HepG2 (cell line): ENCODE measurements around the gene PIWIL4. TPM values are rescaled to one million over a fixed set of nuclear protein-coding genes. Genes with fewer than 3 reads are reported as not detected.

Experiments used
- DR1 ChIP-seq: sonication (generic); formaldehyde crosslinking; IDR thresholded peaks from 2 replicates; pipeline ENCODE4 v1.8.0; 2021; ENCODE audit warnings: mild to moderate bottlenecking, missing genetic modification reagents, inconsistent platforms
- GPBP1L1 ChIP-seq: sonication (generic); formaldehyde crosslinking; IDR thresholded peaks from 2 replicates; pipeline ENCODE4 v1.5.0; 2020; ENCODE audit warnings: mild to moderate bottlenecking, missing genetic modification reagents
- HOXA3 ChIP-seq: sonication (generic); formaldehyde crosslinking; IDR thresholded peaks from 2 replicates; pipeline ENCODE4 v1.5.0; 2020; ENCODE audit warnings: missing genetic modification reagents
- KAT8 ChIP-seq: IDR thresholded peaks from 2 replicates; pipeline ENCODE4 v1.6.1; 2016; ENCODE audit warnings: missing genetic modification reagents, missing compliant biosample characterization
- MTERF4 ChIP-seq: sonication (generic); formaldehyde crosslinking; IDR thresholded peaks from 2 replicates; pipeline ENCODE4 v1.8.0; 2023; ENCODE audit warnings: mild to moderate bottlenecking, missing genetic modification reagents
- RBM39 ChIP-seq: fragments of 200-400 bp; formaldehyde crosslinking; IDR thresholded peaks from one replicate; pipeline ENCODE4 v1.6.1; 2018; ENCODE audit warnings: antibody characterized with exemption, mild to moderate bottlenecking, low read depth, low read length; ENCODE audit not compliant: poor library complexity, severe bottlenecking
- TAF1 ChIP-seq: sonication (generic); formaldehyde crosslinking; IDR thresholded peaks from 2 replicates; pipeline ENCODE4 v1.4.0; 2020; ENCODE audit warnings: missing genetic modification reagents
- TOPORS ChIP-seq: sonication (generic); formaldehyde crosslinking; IDR thresholded peaks from 2 replicates; pipeline ENCODE4 v1.8.0; 2023; ENCODE audit warnings: mild to moderate bottlenecking, missing genetic modification reagents
- ZFP91 ChIP-seq: sonication (generic); formaldehyde crosslinking; IDR thresholded peaks from 2 replicates; pipeline ENCODE4 v1.9.0; 2022; ENCODE audit warnings: missing genetic modification reagents, mild to moderate bottlenecking, borderline replicate concordance
- ZNF629 ChIP-seq: sonication (generic); formaldehyde crosslinking; conservative IDR thresholded peaks from 2 replicates; pipeline ENCODE4 v1.5.0; 2020; ENCODE audit warnings: missing genetic modification reagents
- ZNF780A ChIP-seq: sonication (generic); formaldehyde crosslinking; IDR thresholded peaks from 2 replicates; pipeline ENCODE4 v1.8.0; 2022; ENCODE audit warnings: mild to moderate bottlenecking, missing genetic modification reagents, moderate library complexity
- polyA plus RNA-seq, 8 experiments: library from polyadenylated mRNA; depleted of rRNA in 3 of 8; stranded (reverse) in 7 of 8; unstranded in 1 of 8; fragments of >200 nt; fragmentation: Illumina TruSeq in 4 of 8; extraction: Trizol in 4 of 8; gene quantifications; 2 replicates each; pipeline versions ENCODE4 v1.2.1 to v1.2.3, GENCODE V29; 2011 to 2016; ENCODE audit warnings: low read depth in 4 of 8, missing spikeins in 1 of 8, mixed read lengths in 1 of 8; ENCODE audit not compliant: insufficient read depth in 1 of 8
- total RNA-seq, 5 experiments: library from RNA; depleted of rRNA; stranded (reverse); fragments of >200 nt; fragmentation: Illumina TruSeq; extraction: Trizol; gene quantifications; 2 replicates each; pipeline ENCODE4 v1.2.3, GENCODE V29; 2016; ENCODE audit warnings: low read depth in 1 of 5
- TF ChIP-seq, protein P1 (sequence below): sonication (generic); formaldehyde crosslinking; IDR thresholded peaks from one replicate; pipeline ENCODE4 v1.5.1; 2020; ENCODE audit warnings: mild to moderate bottlenecking, missing genetic modification reagents; ENCODE audit errors: not compliant biosample characterization

Gene PIWIL4
- total and polyA plus RNA-seq, 2 of the 13 experiments (the other 11 are each of a cell fraction or from before 2014, with no cell fraction given): 0.08 TPM; not detected in 1

GRCh38 chr11:94543695-94544645, 23.2 kb upstream of the PIWIL4 start, which contains the start of gene FUT4 (continued):
- no peak for TF ChIP-seq ZNF629 (CRISPR knock-in tag)
- peak; percentile 62 for TF ChIP-seq ZFP91 (CRISPR knock-in tag)
- 0 out of 2 replicates have a peak, but pooled peaks have one; percentile 35 for TF ChIP-seq MTERF4 (CRISPR knock-in tag)
- TF ChIP-seq HOXA3 (CRISPR knock-in tag): peak; percentile 18; the same call in 1 of the 2 replicates
- no peak for TF ChIP-seq ZNF780A (CRISPR knock-in tag)
- no peak for TF ChIP-seq RBM39
- TF ChIP-seq TOPORS (CRISPR knock-in tag): 0 out of 2 replicates have a peak, but pooled peaks have one; percentile 40
- 0 out of 2 replicates have a peak, but pooled peaks have one; percentile 47 for TF ChIP-seq DR1 (CRISPR knock-in tag)
- peak; percentile 44; the same call in 1 of the 2 replicates for TF ChIP-seq TAF1 (CRISPR knock-in tag)
- TF ChIP-seq KAT8: peak; percentile 43; the same call in 1 of the 2 replicates
- no peak for TF ChIP-seq GPBP1L1 (CRISPR knock-in tag)
- TF ChIP-seq, protein P1, sequence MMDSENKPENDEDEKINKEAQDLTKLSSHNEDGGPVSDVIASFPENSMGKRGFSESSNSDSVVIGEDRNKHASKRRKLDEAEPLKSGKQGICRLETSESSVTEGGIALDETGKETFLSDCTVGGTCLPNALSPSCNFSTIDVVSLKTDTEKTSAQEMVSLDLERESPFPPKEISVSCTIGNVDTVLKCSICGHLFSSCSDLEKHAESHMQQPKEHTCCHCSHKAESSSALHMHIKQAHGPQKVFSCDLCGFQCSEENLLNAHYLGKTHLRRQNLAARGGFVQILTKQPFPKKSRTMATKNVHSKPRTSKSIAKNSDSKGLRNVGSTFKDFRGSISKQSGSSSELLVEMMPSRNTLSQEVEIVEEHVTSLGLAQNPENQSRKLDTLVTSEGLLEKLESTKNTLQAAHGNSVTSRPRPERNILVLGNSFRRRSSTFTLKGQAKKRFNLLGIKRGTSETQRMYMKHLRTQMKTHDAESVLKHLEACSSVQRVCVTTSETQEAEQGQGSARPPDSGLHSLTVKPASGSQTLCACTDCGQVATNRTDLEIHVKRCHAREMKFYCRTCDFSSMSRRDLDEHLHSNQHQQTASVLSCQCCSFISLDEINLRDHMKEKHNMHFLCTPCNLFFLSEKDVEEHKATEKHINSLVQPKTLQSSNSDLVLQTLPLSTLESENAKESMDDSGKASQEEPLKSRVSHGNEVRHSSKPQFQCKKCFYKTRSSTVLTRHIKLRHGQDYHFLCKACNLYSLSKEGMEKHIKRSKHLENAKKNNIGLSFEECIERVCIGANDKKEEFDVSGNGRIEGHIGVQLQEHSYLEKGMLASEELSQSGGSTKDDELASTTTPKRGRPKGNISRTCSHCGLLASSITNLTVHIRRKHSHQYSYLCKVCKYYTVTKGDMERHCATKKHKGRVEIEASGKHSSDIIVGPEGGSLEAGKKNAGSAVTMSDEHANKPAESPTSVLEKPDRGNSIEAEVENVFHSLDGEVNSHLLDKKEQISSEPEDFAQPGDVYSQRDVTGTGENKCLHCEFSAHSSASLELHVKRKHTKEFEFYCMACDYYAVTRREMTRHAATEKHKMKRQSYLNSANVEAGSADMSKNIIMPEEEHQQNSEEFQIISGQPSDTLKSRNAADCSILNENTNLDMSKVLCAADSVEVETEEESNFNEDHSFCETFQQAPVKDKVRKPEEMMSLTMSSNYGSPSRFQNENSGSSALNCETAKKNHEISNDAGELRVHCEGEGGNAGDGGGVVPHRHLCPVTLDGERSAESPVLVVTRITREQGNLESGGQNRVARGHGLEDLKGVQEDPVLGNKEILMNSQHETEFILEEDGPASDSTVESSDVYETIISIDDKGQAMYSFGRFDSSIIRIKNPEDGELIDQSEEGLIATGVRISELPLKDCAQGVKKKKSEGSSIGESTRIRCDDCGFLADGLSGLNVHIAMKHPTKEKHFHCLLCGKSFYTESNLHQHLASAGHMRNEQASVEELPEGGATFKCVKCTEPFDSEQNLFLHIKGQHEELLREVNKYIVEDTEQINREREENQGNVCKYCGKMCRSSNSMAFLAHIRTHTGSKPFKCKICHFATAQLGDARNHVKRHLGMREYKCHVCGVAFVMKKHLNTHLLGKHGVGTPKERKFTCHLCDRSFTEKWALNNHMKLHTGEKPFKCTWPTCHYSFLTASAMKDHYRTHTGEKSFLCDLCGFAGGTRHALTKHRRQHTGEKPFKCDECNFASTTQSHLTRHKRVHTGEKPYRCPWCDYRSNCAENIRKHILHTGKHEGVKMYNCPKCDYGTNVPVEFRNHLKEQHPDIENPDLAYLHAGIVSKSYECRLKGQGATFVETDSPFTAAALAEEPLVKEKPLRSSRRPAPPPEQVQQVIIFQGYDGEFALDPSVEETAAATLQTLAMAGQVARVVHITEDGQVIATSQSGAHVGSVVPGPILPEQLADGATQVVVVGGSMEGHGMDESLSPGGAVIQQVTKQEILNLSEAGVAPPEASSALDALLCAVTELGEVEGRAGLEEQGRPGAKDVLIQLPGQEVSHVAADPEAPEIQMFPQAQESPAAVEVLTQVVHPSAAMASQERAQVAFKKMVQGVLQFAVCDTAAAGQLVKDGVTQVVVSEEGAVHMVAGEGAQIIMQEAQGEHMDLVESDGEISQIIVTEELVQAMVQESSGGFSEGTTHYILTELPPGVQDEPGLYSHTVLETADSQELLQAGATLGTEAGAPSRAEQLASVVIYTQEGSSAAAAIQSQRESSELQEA (CRISPR knock-in tag): peak; percentile 38
